GM15510 (cell line): ENCODE measurements around the gene DDX5.

ENCODE experiments used
- POLR2A ChIP-seq: IDR thresholded peaks from 3 replicates; pipeline ENCODE4 v1.6.1; 2011; ENCODE audit warnings: borderline replicate concordance; ENCODE audit not compliant: insufficient read length; ENCODE audit errors: extremely low read depth

DDX5 gene

DNA sequence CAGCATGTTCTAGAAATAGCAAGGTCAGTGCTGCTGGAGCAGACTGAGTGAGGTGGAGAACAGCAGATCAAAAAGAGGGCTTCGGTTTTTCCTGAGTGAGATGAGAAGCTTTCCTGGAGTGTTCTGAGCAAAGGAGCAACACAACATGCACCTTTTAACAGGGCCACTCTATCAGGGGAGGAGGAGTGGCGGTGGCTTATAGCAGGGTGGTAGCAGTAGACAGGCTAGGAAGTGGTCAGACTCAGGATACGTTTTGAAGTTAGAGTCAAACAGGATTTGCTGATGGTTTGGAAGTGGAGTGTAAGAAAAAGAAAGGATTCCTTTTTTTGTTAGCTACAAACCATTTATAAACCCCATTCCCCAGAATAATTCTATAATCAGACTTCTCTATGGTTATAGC is 21.7 kb downstream of the DDX5 start:
- TF ChIP-seq POLR2A, result no peak

DNA sequence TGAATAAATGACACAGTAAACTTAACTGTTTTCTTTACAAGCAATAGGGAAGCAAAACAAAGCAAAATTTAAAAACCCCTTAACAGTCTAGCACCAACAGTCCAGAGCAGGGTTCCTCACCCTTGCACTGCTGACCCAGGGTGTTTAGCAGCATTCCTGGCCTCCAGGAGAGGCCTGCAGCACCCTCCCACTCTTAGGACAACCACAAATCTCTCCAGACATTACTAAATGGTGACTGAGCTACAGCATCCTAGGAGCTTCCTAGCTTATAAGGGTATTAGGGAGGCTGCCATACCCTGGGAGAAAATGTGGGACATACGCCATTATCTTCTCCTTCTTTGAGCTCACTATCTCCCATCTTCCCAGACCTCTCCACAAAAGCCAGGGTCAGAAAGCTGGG is 25.1 kb downstream of the DDX5 start:
- TF ChIP-seq POLR2A, result no peak

DNA sequence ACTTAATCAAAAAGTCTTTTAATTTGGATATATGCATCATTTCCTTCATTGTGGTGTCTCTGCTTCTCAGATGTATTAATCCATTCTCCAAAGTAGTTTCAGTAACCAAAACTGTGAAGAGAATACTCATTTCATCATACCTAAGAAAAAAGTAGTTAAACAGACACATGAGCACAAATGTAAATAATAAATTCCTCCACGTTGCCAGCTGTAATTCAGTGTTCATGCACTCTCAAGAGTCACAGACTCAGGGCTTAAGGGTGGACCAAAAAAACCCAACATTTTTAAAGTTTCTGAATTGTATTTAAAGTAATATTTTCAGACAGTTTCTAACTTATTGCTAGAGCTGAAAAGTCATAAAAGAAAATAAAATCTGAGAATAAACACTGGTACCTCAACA is 28.2 kb downstream of the DDX5 start:
- no peak for TF ChIP-seq POLR2A

DNA sequence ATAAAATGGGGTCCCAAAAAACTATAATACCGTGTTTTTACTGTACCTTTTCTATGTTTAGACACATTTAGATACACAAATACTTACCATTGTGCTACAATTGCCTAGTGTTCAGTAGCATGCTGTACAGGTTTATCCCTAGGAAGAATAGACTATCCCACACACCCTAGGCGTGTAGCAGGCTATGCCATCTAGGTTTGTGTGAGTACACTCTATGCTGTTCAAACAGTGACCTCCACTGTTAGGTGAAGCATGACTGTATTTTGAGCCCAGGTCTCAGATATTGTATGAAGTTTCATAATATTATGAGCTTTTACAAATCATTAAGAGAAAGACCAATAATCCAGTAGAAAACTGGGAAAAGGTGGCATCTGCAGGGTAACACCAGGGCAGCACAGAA is 33.5 kb downstream of the DDX5 start:
- no peak for TF ChIP-seq POLR2A

DNA sequence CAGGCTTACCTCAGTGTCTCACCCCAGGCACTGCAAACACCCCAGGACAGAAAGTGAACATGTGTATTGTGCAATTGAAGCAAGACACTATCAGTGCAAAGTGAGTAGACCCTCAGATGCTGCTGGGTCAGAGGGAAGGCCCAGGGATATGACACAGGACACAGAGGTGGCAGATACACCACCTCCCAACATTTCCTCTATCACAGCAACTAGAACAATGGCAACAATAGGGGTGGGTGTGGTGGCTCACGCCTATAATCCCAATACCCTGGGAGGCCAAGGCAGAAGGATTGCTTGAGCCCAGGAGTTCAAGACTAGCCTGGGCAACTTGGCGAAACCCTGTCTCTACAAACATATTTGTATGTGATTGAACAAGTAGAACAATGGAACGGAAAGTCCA is 34.6 kb downstream of the DDX5 start:
- TF ChIP-seq POLR2A, result no peak

DNA sequence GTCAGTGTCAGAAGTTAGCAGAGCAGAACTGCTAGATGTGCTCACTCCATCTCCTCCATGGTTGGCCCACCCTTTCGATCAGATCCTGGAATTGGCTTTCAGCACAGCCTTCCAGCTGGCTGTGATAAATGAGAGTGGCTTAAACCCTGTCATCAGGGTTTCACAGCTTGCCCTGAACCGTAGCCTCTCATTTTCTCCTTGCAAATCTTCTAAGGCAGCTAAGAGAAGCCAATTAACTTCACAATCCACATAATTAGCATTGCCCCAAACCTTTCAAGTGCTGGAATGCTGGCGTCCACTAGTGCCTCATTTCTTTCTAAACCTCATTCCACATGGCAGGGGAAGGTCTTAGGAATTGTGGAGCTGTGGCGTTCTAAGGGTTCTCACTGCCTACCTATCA is 35.5 kb downstream of the DDX5 start:
- no peak for TF ChIP-seq POLR2A

DNA sequence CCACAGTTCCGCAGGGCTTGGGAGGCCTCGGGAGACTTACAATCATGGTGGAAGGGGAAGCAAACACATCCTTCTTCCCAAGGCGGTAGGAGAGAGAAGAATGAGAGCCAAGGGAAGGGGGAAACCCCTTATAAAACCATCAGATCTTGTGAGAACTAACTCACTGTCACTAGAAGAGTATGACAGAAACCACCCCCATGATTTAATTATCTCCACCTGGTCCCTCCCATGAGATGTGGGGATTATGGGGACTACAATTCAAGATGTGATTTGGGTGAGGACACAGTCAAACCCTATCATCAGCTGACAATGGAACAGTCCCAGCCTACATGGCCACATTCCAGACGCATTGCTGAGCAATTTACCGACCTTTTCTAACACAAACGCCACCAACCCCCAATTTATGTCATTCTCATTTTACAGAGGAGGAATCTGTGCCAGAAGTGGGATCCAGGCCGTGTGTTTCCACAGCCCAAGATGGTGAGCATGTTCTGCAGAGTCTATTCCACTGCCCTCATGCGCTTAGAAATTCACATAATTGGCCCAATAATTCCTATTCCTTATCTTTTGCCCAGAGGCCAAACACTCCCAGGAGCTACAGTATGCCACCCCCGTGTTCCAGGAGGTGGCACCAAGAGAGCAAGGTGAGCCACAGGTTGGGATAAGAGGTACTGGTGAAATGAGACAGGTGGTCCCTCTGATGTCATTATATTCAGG is 39.9 kb downstream of the DDX5 start:
- no peak for TF ChIP-seq POLR2A

DNA sequence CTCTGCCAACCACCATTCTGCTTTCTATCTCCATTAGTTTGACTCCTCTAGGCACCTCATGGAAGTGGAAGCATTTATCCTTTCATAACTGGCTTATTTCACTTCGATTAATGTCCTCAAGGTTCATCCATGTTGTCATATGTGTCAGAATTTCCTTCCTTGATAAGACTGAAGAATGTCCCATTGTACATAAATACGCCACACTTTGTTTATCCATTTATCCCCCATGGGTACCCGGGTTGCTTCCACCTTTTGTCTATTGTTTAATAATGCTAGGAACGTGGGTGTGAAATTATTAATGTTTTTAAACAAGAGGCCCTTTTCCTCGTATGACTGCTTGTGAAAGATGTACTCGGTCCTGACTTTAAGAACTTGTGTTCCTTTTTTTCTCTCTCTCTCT is 44.3 kb downstream of the DDX5 start:
- no peak for TF ChIP-seq POLR2A

DNA sequence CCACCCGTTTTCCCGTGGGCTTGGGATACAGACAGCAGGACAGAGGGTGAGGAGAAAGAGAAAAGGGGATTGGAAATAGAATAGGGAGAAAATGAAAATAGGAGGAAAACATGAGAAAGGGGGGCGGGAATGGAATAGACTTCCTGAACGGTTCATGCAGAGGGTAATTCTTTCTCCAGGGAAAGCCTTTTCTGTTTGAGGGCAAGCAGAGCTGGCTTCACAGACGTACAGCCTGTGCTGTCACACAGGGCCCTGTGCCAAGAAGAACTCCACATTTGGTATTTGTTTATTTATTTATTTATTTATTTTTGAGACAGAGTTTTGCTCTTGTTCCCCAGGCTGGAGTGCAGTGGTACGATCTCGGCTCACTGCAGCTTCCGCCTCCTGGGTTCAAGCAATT is 45.1 kb downstream of the DDX5 start:
- no peak for TF ChIP-seq POLR2A

DNA sequence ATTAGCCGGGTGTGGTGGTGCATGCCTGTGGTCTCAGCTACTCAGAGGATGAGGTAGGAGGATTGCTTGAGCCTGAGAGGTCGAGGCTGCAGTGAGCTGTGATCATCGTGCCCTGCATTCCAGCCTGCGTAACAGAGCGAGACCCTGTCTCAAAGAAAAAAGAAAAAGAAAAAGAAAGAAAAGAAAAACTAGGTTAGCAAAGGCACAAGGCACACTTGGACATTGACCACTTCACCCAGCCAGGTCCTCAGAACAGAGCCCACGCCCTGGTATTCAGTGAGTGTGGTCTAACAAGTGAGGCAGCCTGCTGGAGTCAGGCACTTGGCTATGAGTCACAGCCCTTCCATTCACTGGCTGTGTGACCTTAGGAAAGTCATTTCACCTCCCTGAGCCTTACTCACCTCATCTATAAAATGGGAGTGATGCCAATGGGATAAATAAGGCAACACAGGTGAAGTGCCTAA is 46.8 kb downstream of the DDX5 start:
- no peak for TF ChIP-seq POLR2A

DNA sequence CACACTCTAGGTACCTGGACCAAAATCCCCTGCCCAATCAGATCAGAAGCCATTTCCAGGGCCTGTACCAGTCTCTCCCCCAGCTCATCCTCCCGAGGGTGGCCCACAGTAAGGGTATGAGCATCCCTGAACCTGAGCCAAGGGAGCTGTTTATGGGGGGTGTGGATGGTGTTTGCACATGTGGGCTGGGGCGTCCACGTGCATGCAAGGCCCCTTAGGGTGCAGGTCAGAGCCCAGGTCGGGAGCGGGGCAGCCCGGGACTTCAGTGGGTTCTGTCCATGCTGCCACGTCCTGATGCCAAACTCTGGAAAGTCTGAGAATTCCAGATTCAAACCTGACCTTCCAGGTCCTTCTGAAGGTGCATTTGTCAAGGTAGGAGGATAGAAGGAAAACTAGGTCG is 47.3 kb downstream of the DDX5 start:
- no peak for TF ChIP-seq POLR2A

DNA sequence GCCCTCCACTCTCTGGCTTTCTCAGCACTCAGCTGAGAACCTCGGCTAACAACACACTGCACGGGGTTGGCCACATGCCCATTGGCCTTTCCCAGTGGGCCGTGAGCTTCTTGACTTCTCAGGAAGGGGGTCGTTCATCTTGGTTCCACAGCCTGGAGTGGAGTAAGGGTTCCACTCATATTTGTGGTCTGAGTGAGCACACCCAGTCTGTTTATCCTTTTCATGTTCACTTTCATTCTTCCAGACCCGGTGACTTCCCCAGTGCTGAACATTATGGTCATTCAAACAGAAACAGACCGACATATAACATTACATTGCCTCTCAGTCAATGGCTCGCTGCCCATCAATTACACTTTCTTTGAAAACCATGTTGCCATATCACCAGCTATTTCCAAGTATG is 48.9 kb downstream of the DDX5 start:
- TF ChIP-seq POLR2A, result no peak

DNA sequence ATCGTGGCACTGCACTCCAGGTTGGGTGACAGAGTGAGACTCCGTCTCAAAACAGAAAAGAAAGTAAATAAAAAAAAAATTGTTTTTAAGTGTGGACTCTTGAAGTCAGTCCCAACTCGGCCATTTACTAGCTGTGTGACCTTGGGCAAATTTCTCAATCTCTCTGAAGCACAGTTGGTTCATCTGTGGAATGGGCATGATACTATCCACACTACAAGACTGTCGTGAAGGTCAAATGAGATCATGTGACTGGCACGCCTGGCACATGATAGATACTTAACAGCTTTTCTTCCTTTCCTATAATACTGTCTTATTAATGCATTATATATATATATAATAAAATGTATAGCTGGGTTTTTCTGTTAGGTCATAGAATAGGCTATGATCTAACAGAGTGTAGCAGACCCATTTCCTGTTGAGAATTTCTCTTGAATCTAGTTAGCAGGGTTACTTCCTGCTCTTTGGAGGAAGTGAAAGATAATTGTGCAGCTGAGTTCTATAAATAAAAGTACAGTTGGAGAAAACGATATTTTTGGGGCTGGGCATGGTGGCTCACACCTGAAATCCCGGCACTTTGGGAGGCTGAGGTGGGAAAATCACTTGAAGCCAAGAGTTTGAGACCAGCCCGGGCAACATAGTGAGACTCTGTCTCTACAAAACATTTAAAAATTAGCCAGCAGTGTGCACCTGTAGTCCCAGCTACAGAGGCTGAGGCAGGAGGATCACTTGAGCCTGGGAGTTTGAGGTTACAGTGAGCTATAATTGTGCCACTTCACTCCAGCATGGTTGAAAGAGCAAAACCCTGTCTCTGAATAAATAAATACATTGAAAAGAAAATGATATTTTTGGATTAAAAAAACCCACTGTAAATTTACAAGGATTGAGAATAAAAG is 49.9 kb downstream of the DDX5 start:
- no peak for TF ChIP-seq POLR2A

DNA sequence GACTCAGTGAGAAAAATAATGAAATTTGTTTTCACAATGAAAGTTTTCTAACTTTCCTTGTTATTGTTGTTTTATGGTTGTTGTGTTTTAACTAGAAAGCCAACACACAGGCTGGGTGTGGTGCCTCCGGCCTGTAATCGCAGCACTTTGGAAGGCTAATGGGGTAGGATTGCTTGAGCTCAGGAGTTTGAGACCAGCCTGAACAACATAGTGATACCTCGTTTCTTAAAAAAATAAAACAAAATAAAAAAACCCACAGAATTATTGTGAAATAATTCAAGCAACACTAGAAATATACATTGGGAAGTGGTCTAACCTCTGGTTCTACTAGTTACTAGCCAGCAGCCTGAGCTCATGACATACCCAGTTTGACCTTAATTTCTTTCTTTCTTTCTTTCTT is 56.5 kb downstream of the DDX5 start:
- no peak for TF ChIP-seq POLR2A

DNA sequence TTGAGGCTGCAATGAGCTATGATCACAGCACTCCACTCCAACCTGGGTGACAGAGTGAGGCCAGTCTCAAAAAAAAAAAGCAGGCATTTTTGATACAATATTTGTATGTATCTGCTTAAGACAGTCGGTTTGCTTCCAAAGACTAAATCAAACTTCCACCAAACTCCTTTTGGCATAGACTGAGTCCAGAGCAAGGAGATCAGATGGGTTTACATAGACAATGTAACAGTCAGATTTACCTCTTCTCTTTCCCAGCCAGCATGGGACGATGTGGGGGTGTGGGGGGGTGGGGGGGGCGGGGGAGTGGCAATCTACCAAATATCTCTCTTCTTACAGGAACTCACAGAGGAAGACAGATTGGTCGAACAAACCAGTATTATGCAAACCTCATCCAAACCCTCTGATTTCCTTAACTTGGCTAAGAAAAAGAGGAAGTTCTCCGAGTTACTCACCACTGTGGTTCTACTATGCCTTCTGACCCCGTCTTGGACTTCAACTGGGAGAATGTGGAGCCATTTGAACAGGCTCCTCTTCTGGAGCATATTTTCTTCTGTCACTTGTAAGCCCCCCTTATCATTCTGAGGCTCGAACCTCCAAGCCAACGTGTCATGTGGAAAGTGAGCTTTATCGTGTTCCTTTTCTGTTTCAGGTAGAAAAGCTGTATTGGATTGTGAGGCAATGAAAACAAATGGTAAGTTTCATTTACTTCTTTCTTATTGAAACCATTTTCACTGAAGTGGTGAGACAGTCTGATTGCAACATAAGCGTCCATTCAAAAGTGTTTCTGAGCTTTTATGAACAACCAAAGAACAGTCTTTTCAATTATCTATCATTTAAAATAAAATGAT is 57.2 kb downstream of the DDX5 start, which contains the start of gene MILR1:
TSS of gene MILR1 (plus strand) at position 451 of the 848 bp plus-strand sequence. CDS start at position 505, 54 bp downstream.
- TF ChIP-seq POLR2A, result no peak
